ENCODE data around the gene CTDSPL. TPM values are rescaled to one million over a fixed set of nuclear protein-coding genes. Genes with fewer than 3 reads are reported as not detected.
A peak's percentile ranks its signal among the peaks of the same experiment; 100 is the strongest.

The CTDSPL gene
- total and polyA plus RNA-seq, 2 donors: 36.9 to 58.2 TPM

DNA sequence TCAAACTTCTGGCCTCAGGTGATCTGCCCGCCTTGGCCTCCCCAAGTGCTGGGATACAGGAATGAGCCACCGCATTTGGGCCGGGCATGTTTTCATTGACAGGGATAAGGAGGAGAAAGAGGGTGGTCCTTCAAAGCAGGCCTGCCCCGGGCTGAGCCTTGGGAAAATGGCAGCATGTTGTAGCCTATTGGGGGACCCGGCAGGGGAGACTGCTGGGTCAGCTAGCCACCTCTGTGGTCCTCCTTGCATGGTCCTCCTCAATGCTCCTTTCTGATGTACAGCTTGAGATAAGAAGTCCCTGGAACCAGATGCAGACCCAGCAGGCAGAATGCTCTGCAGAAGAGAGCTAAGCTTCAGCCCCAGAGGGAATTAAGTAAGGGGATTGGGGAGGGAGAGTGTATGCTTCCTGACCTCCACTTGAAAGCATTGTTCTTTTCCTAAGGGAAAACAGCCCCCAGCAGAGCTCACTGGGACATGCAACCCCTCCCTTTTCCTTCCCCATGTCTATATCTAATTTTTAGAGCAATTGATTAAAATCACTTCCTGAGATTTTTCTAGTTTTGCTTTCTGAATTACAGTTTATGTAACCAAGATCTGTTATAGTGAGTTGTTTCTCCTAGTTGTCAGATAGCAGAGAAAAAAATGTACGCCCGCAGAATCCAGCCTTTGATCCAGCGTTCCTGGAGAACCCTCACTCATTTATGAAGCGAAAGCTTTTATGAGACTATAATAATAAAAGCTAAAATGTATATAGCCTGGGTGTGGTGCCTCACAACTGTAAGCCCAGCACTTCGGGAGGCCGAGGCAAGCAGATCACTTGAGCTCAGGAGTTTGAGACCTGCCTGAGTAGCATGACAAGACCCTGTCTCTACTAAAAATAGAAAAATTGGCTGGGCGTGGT lies 80.2 kb downstream of the CTDSPL start:
- Histone ChIP-seq H3K4me1 (ENCODE audit: insufficient read depth) (peaks cover 9% of the 10 kb centered on the region), H3K27ac (ENCODE audit: low read depth) (no peak overlapping the region), H3K4me3 (ENCODE audit: low read depth, low read length) (no peak overlapping the region), H3K36me3 (ENCODE audit: insufficient read depth) (no peaks in the 10 kb centered on the region)
- WGBS: 43% methylated on average over 12 of the region's 12 CpGs
- DNase-seq (ENCODE audit: extremely low spot score): no peak

DNA sequence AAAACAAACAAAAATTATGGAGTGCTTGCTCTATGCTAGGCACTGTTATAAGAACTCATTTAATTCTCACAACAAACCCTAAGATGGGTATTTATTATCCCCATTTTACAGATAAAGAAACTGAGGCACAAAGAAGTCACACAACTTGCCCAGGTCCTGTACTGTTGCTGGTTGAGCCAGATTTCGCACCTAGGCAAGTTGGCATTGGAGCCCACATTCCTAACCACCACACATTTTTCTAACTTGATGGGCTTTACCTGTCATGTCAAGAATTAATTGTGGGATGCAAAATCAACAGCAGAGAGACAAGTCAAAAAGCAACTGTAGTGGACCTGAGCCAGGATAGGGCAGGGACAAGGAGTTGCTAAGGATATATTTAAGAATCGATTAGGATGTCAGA lies 81.0 kb downstream of the CTDSPL start:
- H3K36me3 ChIP-seq (ENCODE audit: insufficient read depth): no peaks in the 10 kb centered on the region
- H3K4me1 ChIP-seq (ENCODE audit: insufficient read depth): peaks cover 9% of the 10 kb centered on the region
- 97% methylated on average over 2 of the region's 2 CpGs for whole genome bisulfite sequencing
- no peak overlapping the region for H3K27ac ChIP-seq (ENCODE audit: low read depth)
- DNase-seq (ENCODE audit: extremely low spot score): no peak
- no peak overlapping the region for H3K4me3 ChIP-seq (ENCODE audit: low read depth, low read length)

DNA sequence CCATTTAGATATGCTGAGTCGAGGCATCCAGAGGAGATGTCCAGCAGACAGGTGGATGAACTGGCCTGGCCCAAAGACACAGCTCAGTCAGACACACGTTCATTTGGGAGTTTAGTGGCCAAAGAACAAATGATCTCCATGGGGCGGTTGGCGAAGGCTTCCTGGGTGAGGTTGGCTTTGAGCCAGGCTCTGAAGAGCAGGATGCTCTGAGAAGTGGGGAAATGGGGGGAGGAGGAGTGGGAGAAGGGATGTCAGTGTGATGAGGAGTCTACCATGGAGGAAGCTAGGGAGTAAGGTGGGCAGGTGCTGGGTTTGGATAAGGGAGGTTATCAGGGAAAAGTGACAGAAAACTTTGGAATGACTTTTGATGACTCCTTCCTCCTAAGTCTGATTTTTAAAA lies 81.4 kb downstream of the CTDSPL start:
- no peak for DNase-seq (ENCODE audit: extremely low spot score)
- Histone ChIP-seq H3K36me3 (ENCODE audit: insufficient read depth) (no peaks in the 10 kb centered on the region), H3K4me1 (ENCODE audit: insufficient read depth) (peaks cover 9% of the 10 kb centered on the region), H3K4me3 (ENCODE audit: low read depth, low read length) (no peak overlapping the region), H3K27ac (ENCODE audit: low read depth) (no peak overlapping the region)
- 89% methylated on average over 4 of the region's 4 CpGs for WGBS

DNA sequence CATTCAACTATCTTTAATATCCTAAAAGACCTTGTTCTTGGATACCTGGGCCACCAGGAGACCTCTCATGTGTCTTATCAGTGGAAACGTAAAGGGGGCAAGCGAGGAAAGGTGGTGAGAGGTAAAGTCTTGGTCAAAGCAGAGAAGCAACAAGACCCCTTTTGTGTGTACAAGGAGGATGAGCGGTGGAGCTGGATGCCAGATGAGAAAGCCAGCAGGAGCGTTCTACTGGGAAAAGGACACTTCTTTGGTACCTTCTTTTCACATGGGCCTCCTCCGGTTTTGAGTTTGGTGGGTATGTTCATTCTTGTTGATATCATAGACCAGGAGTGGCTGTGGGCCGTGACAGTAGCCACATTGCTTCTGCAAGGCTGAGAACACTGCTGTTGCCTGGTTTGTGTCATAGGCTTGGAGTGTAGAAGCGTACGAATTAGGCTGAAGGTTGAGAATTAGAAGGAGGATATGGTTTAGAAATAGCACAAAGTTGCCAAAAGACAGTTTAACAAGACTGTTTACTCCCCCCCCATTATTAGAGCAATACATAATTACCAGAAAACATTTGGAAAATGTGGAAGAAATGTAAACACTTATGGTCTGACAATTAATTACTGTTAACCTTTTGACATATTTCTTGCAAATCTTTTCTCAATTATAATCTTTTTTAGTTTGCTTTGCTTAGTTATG lies 82.1 kb downstream of the CTDSPL start:
- WGBS: 74% methylated on average over 8 of the region's 8 CpGs
- H3K4me1 ChIP-seq (ENCODE audit: insufficient read depth): peaks cover 9% of the 10 kb centered on the region

DNA sequence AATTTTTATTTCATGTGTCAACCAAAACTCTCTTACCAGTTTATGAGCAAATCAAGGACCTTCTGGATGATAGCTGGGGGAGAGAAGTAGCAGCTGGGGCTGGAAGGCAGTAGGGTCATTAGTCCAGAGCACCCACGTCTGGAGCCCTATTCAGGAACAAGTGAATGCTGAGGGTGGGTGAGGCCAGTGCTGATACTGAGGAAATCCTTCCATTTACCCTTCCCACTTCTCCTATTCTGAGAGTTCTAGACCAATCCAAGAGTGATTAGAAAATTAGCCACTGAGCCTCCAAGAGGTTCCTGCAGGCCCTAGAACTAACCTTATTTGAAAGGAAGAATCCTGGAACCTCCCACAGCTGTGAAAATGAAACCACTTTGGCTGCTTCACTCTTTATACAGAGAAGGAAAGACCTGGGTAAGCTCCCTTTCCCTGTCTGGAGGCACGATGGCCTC lies 82.7 kb downstream of the CTDSPL start:
- H3K27ac ChIP-seq (ENCODE audit: low read depth): no peak overlapping the region
- H3K4me1 ChIP-seq (ENCODE audit: insufficient read depth): peaks cover 9% of the 10 kb centered on the region
- H3K36me3 ChIP-seq (ENCODE audit: insufficient read depth): peaks cover 2% of the 10 kb centered on the region
- no peak overlapping the region for H3K4me3 ChIP-seq (ENCODE audit: low read depth, low read length)
- no peak for DNase-seq (ENCODE audit: extremely low spot score)
- WGBS: 28% methylated on average over 2 of the region's 2 CpGs

More for the DNA sequence above, 82.1 kb downstream of the CTDSPL start:
- DNase-seq (ENCODE audit: extremely low spot score): no peak
- Histone ChIP-seq H3K4me3 (ENCODE audit: low read depth, low read length) (no peak overlapping the region), H3K36me3 (ENCODE audit: insufficient read depth) (peaks cover 2% of the 10 kb centered on the region), H3K27ac (ENCODE audit: low read depth) (no peak overlapping the region)

DNA sequence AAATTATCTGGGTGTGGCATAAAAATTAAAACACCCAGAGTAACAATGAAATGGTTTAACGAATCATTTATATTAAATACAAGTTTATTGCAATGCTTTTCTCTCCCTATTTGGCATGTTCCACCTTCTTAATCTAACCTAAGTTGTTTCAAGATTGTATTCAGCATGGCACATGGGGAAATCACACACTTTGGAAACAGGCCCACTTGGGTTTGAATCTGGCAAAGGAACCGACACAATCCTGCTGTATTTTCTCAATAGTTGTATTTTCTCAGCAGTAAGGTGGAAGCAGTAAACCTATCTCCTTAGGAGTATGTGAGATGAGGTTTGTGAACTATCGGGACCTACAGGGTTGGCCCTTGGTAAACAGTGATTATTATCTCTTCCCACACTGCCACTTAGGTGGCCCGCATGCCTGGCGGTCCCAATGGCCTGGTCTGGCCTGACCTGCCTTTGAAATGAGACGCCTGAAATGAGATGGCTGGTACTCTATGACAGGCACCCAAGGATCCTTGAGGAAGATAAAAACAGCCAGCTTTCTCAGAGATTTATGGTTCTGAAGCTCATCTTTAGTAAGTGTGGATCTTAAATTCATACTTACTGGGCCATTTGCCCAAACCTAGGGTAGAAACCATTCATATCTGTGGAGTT lies 83.6 kb downstream of the CTDSPL start:
- Histone ChIP-seq H3K27ac (ENCODE audit: low read depth) (peak overlapping the region; percentile 73), H3K4me1 (ENCODE audit: insufficient read depth) (peaks cover 9% of the 10 kb centered on the region), H3K36me3 (ENCODE audit: insufficient read depth) (peaks cover 2% of the 10 kb centered on the region), H3K4me3 (ENCODE audit: low read depth, low read length) (no peak overlapping the region)
- no peak for DNase-seq (ENCODE audit: extremely low spot score)
- WGBS: 41% methylated on average over 6 of the region's 6 CpGs

DNA sequence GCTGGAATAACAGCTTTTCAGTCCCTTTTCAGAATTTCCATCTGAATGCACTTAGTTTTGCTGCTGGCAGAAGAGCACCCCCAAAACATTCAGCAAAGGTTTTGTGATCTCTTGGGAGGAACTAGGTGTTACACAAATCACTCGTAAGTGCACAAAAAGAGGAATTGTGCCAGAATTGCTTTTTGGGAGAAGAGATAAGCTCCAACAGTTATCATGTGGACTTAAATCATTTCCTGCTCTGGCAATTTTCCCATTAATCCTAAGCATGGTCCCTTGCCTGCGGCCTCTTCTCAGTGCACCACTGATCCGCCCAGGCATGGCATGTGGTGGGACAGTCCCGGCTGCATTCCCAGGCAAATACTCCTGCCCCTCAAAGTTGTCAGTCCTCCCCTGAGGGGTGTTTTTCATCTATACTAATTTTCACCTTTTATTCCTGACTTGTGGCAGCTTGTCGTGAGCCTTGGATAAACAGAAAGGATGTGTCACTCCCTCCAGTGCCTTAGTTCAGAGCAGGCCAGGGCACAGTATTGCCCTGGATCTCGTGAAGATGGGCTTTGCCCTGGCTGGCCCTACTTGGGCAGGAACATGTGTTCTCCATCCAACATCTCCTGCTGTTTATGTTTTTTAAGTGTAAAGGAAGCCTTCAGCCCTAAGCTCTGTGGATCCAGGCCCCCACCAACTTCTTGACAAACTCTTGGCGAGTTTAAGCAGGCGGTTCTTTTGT lies 84.3 kb downstream of the CTDSPL start:
- peak; percentile 86 for DNase-seq (ENCODE audit: extremely low spot score)
- peaks cover 2% of the 10 kb centered on the region for H3K36me3 ChIP-seq (ENCODE audit: insufficient read depth)
- no peak overlapping the region for H3K4me3 ChIP-seq (ENCODE audit: low read depth, low read length)
- peaks cover 9% of the 10 kb centered on the region for H3K4me1 ChIP-seq (ENCODE audit: insufficient read depth)
- H3K27ac ChIP-seq (ENCODE audit: low read depth): peak overlapping the region; percentile 73
- WGBS: 19% methylated on average over 8 of the region's 8 CpGs

DNA sequence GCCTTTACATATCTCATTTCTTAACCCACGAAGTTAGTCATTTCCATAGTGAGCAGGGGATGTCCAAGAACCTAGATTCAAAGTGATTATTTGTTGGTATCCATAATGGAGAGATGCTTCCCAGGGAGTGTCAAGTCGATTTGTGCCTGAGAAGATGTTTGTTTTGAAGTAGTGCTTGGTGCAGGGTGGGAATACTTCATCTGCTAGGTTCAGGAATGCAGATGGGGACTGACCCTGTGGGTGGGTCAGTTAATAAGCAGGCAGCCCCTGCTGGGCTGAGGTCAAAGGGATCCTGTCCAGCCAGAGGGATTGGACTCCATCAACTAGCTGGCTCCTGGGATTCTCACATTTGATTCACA lies 84.8 kb downstream of the CTDSPL start:
- Histone ChIP-seq H3K4me3 (ENCODE audit: low read depth, low read length) (no peak overlapping the region), H3K4me1 (ENCODE audit: insufficient read depth) (peaks cover 8% of the 10 kb centered on the region), H3K36me3 (ENCODE audit: insufficient read depth) (peaks cover 2% of the 10 kb centered on the region), H3K27ac (ENCODE audit: low read depth) (peak overlapping the region; percentile 13)
- no peak for DNase-seq (ENCODE audit: extremely low spot score)
- 20% methylated on average over 2 of the region's 2 CpGs for WGBS

DNA sequence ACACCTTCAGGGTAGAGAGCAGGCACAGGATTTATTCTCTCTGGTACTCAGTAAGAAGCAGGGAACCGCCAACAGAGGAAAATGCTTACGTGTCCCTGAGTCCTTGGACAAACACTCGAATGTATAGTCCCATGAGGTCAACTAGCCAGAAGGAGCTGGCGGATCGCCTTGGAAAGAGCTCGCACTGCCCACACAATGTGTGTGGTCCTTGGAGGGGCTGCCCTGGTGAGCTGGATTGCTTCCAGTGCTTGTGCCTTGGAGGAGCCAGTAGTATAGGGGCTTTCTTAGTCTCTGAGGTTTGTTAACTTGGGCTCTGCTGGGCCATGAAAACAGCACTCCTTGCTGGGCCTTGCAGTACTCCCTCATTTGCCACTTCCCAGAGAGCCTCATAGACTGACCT lies 88.2 kb downstream of the CTDSPL start:
- H3K36me3 ChIP-seq (ENCODE audit: insufficient read depth): peaks cover 2% of the 10 kb centered on the region
- 52% methylated on average over 6 of the region's 6 CpGs for WGBS
- DNase-seq (ENCODE audit: extremely low spot score): no peak
- peaks cover 4% of the 10 kb centered on the region for H3K4me1 ChIP-seq (ENCODE audit: insufficient read depth)
- peak overlapping the region; percentile 61 for H3K27ac ChIP-seq (ENCODE audit: low read depth)
- no peak overlapping the region for H3K4me3 ChIP-seq (ENCODE audit: low read depth, low read length)

DNA sequence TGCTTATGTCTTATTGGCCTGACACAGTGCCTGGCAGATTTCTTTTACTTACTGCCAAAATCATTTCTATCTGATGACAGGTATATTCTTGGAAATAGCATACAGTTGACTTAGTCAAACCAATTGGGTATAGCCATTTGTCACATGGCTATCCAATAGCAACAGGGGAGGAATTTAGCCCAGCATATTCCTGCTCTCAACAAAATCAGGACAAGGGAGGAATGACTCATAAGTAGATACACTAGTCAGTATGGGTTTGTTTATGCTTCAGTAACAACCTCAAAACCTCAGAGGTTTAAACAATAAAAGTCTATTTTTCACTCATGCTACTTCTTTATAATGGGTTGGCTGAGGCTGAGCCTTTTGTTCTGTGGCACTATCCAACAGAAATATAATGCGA lies 90.9 kb downstream of the CTDSPL start:
- Histone ChIP-seq H3K36me3 (ENCODE audit: insufficient read depth) (peaks cover 2% of the 10 kb centered on the region), H3K27ac (ENCODE audit: low read depth) (no peak overlapping the region), H3K4me1 (ENCODE audit: insufficient read depth) (no peaks in the 10 kb centered on the region), H3K4me3 (ENCODE audit: low read depth, low read length) (no peak overlapping the region)
- DNase-seq (ENCODE audit: extremely low spot score): no peak
- 98% methylated on average over 1 of the region's 1 CpG for WGBS

DNA sequence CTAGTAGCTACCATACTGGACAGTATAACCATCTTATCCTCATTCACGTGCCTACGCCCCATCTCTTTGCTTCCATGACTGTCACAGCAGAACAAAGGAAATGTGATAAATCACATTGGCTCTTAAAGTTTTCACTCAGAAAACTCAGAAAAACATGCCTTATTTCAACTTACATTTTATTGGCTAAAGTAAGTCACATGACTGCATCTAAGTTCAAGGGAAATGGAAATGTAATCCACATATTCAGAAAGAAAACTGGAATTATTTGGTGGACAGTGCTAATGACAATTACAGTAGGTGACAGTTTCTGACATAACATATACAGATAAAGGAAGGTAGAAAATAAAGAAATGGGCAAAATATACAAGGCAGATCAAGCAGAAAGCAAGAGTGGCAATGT lies 91.5 kb downstream of the CTDSPL start:
- no peak for DNase-seq (ENCODE audit: extremely low spot score)
- Histone ChIP-seq H3K4me1 (ENCODE audit: insufficient read depth) (no peaks in the 10 kb centered on the region), H3K36me3 (ENCODE audit: insufficient read depth) (peaks cover 2% of the 10 kb centered on the region), H3K4me3 (ENCODE audit: low read depth, low read length) (no peak overlapping the region), H3K27ac (ENCODE audit: low read depth) (no peak overlapping the region)
- WGBS: 93% methylated on average over 2 of the region's 2 CpGs

DNA sequence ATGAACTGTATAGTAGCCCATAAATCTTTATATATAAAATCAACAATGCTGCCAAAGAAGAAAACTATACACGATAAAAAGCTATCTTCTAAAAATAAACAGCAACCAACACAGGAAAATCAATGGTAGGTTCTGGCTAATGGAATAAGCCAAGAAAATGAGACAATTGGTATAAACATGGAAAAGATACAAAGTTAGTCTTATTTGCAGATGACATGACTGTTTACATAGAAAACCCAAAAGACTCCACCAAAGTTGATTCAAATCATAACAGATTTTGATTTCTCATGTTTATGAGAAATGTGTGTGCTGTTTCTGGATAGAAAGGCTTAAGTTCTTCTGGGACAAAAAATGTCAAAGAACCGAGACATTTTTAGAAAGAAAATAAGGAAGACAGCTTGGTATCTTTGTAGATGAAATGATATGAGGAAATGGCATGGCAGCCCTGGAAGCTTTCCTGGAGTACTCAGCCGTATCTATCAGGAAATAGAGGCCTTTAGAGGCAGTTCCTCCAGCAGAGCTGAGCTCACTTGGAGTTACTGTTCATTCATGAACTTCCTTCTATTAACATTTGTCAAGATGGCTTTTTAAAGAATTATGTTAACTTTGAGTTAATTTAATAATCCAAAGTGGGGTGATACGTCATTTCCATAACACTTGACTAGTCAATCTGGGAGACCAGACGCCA lies 92.2 kb downstream of the CTDSPL start:
- Histone ChIP-seq H3K27ac (ENCODE audit: low read depth) (no peak overlapping the region), H3K4me3 (ENCODE audit: low read depth, low read length) (no peak overlapping the region), H3K4me1 (ENCODE audit: insufficient read depth) (no peaks in the 10 kb centered on the region), H3K36me3 (ENCODE audit: insufficient read depth) (no peaks in the 10 kb centered on the region)
- 43% methylated on average over 5 of the region's 5 CpGs for WGBS
- no peak for DNase-seq (ENCODE audit: extremely low spot score)

DNA sequence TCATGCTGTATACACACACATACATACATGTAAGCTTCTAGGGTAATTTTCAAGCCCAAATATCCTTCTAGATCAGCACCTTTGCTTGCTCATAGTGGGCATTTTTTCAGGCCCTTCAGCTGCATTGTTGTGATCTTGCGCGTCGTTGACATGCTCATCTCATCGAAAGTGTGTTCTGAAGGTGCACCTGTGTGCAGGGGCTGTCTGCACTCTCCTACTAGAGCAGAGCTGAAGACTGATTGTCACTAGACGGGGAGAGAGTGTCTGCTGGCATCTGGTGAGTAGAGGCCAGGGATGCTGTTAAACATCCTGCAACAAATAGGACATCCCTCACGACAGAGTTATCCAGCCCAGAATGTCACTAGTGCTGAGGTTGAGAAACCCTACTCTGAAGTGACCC lies 93.2 kb downstream of the CTDSPL start:
- WGBS: 96% methylated on average over 6 of the region's 6 CpGs
- Histone ChIP-seq H3K36me3 (ENCODE audit: insufficient read depth) (no peaks in the 10 kb centered on the region), H3K27ac (ENCODE audit: low read depth) (no peak overlapping the region), H3K4me1 (ENCODE audit: insufficient read depth) (no peaks in the 10 kb centered on the region), H3K4me3 (ENCODE audit: low read depth, low read length) (no peak overlapping the region)
- no peak for DNase-seq (ENCODE audit: extremely low spot score)
